HG02870 (cell line): ENCODE data around the gene SEMA5B.

Source experiments
- ATAC-seq: cut with Tn5 transposase; IDR thresholded peaks from one replicate; pipeline ENCODE4 v1.9.1; 2021; ENCODE audit warnings: mild to moderate bottlenecking, moderate library complexity; ENCODE audit not compliant: unreplicated experiment

SEMA5B gene

DNA sequence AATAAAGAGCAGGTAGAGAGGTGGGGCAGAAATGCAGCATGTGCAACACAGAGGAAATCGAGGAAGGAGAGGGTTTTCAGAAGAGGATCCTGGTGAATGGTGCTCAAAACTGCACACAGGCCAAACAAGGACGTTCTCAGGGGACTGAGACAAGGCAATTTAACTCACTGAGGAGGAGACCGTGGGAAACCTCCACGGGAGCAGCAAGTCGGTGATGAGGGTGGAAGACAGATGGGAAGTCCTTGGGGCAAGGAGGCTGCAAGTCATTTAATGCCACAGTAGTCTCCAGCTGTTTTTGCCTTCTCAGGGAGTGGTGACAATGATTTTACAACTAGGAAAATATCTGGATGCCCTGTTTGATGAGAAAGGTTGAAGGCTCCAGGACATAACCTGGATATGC lies 27.8 kb upstream of the SEMA5B start:
- ATAC-seq, result no peak

DNA sequence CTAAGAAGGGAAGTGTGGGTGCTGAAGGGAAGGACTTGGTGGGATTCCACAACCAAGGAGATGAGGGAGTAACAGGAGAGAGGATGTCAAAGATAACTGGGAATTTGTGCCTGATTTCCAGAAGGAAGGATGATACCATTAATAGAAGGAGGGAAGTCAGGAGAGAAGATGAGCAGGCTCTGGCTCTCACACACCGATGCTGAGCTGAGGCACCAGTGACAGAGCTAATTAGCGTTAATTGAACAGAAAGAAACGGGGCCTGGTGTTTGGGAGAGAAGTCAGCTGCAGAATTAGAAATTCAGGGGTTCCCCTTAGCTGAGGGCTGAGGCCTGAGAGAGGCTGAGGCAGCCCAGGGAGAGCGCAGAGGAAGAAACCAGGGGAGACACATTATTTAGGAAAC lies 27.4 kb upstream of the SEMA5B start:
- no peak for ATAC-seq

- ATAC-seq, result no peak
Measured at GRCh38 chr3:123054109-123054778, 26.7 kb upstream of the SEMA5B start.

DNA sequence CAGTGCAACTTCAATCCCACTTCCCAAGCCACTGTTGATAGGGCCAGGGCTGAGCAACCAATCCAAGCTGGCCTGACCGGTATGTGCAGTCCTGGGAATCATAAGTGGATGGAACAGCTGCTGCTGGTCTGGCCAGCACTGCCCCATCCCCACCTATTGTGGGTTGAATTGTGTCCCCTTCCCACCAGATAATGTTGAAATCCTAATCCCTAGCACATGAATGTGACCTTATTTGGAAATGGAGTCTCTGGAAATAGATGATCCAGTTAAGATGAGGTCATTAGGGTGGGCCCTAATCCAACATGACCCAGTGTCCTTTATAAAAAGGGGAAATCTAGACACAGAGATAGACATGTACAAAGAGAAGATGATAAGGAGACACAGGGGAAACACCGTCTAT lies 25.5 kb upstream of the SEMA5B start:
- ATAC-seq, result no peak

DNA sequence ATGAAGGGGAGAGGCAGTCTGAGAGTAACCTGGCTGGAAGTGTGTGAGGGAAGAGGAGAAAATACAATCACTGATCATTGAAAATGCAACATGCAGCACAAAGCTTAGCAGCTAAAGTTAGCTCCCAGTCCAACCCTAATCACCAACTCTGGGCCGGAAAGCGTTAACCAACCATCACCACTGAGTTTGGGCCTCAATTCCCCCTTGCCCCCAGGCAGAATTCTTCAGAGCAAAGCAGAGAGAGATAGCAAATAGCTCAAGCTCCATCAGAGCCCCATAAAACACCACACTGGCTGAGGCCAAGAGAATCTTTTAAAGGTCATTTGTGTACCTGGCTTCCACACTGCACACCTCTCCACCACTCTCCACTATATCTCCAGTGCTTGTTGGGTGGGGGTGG lies 23.1 kb upstream of the SEMA5B start:
- ATAC-seq, result no peak

- ATAC-seq, result no peak
Measured at GRCh38 chr3:123048480-123049237, 21.1 kb upstream of the SEMA5B start.

DNA sequence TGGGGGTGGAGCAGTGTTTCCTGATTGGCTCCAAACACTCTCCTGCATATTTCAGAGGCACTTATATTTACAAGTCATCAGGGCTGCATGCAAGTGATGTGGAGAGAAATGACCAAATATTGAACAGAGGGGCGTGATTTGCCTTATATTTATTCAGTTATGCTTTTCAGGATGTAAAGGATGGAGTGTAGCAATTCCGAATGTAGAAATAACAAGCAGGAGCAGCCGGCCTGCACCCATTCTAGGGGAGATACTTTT lies 19.4 kb upstream of the SEMA5B start:
- no peak for ATAC-seq

GRCh38 chr3:123046262-123047061 lies 18.9 kb upstream of the SEMA5B start:
- no peak for ATAC-seq

- ATAC-seq, result no peak
Measured at GRCh38 chr3:123044981-123045763, 17.6 kb upstream of the SEMA5B start.

DNA sequence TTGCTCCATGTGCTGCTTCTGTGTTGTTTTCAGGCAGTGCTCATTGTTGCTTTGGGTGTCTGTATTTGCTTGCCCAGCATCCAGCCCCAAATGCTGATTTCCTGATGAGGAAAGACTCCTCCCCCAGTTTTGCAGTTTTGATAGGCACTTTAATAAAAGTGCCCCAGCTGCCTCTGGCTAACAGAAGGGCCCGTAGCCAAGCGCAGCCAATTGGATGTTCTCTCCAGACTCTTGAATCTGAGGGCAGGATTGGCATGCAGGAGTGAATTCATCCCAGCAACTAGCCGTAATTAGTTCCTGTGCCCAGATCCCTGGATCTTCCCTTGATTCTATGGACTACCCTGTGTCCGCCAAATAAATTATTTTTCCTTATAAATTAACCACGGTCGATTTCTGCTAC lies 14.8 kb upstream of the SEMA5B start:
- ATAC-seq, result no peak

GRCh38 chr3:123039178-123039577 lies 11.6 kb upstream of the SEMA5B start:
- no peak for ATAC-seq

DNA sequence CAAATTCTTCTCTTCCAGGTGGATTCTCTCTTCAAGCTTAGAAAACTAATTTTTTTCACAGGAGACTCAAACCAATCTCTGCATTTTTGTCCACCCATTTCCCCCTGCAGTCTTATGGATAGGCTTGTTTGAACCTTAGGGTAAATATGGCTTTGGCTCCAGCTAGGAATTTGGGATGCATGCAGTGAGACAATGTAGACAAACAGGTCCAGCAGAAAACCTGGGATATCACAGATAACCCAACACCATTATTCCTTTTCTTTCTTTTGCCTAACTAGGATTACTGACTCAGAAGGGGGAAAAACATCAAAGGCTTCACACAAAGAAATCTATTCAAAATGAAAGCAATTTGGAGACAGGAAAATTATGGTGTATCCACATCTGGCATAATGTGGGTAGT lies 11.2 kb upstream of the SEMA5B start:
- no peak for ATAC-seq

- no peak for ATAC-seq
Measured at GRCh38 chr3:123037015-123037375, 9.4 kb upstream of the SEMA5B start.

GRCh38 chr3:123036352-123037014 lies 8.9 kb upstream of the SEMA5B start:
- ATAC-seq, result no peak

GRCh38 chr3:123034996-123035395 lies 7.4 kb upstream of the SEMA5B start:
- no peak for ATAC-seq

DNA sequence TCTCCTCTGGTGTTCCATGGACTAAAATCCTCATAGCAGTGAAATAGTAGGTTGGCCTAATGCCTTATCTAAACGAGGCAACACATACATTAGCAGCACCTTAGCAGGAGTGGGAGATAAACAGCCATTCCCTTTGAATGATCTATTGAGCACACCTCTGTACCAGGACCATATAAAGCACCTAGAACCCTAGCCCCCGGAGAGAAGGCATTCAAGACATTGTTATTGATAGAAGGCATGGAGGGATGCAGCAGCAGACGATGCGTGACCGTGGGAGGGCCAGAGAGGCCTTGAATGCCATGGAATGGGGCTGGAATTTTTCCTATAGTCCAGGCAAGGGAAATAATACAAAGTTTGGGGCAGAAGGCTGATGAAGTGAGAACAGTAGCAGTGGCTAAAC lies 6.6 kb upstream of the SEMA5B start:
- no peak for ATAC-seq

DNA sequence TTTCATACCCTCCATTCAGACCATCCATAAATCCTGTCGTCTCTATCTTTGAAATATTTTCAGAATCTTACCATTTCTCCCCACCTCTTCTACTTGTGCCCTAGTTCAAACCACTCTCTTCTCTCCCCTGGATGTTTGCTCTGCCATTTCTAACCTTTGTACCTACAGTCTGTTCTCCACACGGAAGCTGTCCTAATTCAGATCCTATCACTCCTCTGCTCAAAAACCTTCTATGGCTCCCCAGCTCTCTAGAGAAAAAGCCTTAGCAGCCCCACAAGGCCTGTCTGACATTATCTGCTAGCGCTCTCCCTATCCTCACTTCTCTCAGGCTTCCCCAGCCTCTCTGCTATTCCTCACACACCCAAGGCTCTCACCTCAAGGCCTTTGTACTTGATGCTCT lies 4.5 kb upstream of the SEMA5B start:
- ATAC-seq, result no peak

GRCh38 chr3:123031051-123031450 lies 3.5 kb upstream of the SEMA5B start:
- no peak for ATAC-seq

- ATAC-seq, result no peak
Measured at GRCh38 chr3:123028233-123028828, 768 bp upstream of the SEMA5B start.

DNA sequence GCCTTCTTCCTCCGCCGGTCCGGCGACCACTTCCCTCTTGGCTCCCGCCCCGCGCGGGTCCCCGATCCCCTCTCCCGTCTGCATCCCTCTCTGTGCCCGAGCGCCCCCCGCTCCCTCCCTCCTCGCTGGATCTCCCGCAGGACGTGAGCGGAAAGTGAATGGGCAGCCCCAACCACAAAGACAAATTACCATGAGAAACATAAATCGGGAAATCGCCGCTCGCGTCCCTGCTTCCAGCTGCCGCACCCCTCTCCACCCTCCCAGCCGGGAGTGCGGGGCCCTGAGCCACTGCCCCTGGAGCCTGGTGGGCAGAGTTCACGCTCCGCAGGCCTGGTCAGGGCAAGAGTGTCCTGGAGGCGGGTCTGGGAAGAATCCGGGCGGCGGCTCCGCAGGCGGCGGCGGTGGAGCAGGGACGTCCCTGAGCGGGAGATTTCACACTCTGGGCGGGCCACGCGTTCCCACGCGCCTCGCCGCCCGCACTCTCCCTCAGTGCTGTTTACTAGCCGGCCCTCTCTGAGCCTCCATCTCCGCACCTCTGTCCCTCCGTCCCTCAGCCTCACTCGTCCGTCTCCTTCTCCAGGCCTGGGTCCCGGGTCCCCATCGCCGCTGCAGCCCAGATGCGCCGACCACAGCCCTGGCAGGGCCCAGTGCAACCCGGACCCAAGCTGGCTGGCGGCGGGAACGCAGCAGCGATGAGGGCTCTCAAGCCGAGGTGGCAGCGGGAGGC lies 835 bp downstream of the SEMA5B start:
- no peak for ATAC-seq
